GM21723 (cell line): Measurements from ENCODE around the gene DHRS1.

Experiments used
- ATAC-seq: cut with Tn5 transposase; IDR thresholded peaks from one replicate; pipeline ENCODE4 v1.9.1; 2021; ENCODE audit warnings: mild to moderate bottlenecking, moderate library complexity; ENCODE audit not compliant: unreplicated experiment

The DHRS1 gene

DNA sequence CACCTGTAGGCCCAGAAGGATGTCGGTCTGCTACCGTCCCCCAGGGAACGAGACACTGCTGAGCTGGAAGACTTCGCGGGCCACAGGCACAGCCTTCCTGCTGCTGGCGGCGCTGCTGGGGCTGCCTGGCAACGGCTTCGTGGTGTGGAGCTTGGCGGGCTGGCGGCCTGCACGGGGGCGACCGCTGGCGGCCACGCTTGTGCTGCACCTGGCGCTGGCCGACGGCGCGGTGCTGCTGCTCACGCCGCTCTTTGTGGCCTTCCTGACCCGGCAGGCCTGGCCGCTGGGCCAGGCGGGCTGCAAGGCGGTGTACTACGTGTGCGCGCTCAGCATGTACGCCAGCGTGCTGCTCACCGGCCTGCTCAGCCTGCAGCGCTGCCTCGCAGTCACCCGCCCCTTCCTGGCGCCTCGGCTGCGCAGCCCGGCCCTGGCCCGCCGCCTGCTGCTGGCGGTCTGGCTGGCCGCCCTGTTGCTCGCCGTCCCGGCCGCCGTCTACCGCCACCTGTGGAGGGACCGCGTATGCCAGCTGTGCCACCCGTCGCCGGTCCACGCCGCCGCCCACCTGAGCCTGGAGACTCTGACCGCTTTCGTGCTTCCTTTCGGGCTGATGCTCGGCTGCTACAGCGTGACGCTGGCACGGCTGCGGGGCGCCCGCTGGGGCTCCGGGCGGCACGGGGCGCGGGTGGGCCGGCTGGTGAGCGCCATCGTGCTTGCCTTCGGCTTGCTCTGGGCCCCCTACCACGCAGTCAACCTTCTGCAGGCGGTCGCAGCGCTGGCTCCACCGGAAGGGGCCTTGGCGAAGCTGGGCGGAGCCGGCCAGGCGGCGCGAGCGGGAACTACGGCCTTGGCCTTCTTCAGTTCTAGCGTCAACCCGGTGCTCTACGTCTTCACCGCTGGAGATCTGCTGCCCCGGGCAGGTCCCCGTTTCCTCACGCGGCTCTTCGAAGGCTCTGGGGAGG is 11.3 kb upstream of the DHRS1 start, which contains the start of gene LTB4R:
TSS of gene LTB4R (plus strand) at position 857 of the 959 bp plus-strand sequence. CDS start 4,150 bp downstream, outside the sequence.
- ATAC-seq = peak; percentile 73

DNA sequence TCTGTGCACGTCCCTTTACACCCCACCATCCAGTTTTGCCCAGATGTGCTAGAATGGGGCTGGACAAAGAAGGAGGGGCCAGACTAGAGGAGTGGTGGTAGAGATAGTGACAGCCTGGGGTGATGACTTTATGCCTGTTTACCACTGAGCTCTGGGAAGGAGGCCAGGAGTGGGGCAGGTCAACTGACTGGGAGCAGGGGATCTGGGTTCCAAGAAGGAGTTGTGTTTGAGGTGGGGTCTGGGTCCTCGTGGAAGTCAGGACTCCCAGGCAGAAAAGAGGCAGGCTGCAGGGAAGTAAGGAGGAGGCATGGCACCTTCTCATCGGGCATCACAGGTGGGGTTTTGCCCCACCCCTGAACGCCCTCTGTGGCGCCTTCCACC is 10.7 kb upstream of the DHRS1 start:
- ATAC-seq = no peak

DNA sequence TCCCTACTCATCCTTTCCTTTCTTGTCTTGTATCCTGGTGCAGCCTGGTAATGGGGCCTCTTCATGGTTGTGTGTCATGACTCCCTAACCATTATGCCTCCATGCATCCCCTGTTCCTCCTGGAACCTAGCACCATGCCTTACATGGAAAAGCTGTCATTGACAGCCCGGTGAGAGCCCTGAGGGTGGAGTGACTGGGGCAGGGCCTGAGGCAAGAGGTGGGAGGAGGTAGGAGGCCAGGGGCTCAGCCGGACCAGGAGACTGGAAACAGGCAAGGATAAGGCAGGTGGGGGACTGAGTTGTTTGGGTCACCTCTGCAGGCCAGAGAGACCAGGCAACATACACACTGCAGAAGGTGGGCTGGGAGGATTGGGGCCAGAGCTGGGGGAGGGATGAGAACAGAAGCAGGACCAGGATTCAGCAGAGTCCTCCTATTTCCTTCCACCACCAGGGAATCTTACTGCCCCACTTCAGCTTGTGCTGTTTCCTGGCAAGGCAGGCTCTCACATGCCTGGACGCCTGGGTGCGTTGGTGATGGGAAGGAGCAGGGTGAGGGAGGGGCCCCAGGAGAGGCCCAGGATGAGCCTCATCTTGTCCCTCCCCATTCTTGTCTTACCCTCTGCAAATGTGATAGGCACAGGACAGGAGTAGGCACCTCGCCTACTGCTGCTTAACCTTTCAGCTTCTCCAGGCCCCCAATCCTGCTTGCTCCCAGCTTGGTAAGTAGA is 10.1 kb upstream of the DHRS1 start, which contains the start of gene LTB4R2:
TSS of gene LTB4R2 (plus strand) at position 603 of the 727 bp plus-strand sequence. CDS start 525 bp downstream, outside the sequence.
- ATAC-seq = no peak

DNA sequence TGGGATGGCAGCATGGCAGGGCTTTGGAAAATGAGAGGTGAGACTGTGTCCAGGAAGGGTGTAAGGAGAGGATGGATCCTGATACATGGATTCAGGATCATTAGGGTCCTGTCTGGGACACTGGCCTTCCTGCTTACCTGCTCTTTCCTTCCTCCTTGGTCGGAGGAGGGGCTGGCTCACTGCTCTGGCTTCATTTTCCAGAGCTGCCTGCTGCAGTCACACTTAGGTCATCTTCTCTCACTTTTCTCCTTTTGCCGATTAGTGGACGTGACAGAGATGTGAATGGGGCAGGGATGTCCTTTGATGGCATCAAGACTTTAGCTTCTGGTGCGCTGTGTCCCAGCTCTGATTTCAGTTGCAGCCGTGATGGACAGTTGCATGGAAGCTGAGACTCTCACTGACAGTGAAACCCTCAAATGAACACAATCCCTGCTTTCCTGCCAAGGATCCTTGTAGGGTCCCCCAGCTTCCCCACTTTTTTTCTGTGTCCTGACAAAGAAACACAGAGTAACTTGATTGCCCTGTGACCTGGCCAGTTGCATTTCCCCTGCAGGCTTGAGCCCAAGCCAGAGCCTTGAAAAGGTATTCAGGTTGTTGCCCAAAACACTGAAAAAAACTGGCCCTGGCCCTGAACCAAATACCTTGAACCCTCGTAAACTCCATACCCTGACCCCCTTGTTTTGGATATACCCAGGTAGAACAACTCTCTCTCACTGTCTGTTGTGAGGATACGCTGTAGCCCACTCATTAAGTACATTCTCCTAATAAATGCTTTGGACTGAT is 9.0 kb upstream of the DHRS1 start:
- ATAC-seq = no peak

DNA sequence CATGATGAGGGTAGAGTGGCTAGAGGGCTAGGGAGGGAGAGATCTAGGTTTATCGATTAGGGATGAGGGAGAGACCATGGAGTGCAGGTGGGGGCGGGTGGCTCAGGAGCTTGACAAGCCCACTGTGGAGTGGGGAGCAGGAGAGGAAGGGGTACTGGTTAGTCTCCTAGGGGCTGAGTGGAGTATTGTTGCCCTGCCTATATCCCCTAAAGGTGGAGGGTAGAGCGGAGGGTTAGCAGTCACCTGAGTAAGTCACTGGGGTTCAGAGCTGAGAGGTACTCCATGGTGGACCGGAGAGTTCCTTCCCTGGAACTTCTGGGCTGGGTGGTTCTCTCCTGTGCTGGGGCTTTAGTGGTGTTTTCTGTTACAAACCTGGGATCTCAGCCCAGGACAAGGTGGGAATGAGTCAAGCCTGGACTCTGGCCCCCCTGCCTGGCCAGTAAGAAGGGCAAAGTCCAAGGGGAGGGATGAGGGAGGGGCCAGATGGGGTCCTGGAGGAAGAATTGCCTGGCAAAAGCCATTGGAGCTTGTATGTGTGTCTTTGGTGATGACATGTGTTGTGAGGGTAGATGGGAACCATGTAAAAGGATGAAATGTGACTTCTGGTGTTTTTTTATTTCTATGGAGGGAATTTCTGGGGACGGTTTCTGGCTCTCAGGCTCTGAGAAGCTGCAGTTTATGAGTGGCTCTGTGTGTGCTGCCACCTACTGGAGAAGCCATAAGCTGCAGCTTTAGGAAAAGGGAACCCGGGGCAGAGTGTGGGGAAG is 8.2 kb upstream of the DHRS1 start, which contains the start of gene CIDEB:
TSS of gene CIDEB (minus strand) at position 403 of the 767 bp plus-strand sequence. CDS start at position 284, 119 bp downstream.
- ATAC-seq = peak; percentile 30

DNA sequence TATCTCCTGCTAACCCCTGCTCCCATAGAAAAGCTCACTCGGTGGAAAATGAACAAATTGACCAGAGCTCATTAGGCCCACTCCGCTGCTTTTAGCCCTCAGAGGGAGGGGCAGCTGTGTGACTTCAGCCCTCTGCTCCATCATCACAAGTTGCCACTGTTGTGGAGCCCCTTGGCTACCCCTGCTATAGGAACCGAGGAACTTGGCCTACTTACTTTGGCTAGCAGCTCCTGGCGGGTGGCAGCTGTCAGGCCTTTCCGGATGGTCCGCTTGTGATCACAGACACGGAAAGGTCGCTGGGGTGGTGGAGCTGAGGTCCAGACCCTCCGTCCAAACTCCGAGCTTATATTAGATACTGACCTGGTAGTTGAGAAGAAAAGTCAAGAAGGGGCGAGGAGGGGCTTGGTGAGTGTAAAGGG is 7.6 kb upstream of the DHRS1 start:
- no peak for ATAC-seq

DNA sequence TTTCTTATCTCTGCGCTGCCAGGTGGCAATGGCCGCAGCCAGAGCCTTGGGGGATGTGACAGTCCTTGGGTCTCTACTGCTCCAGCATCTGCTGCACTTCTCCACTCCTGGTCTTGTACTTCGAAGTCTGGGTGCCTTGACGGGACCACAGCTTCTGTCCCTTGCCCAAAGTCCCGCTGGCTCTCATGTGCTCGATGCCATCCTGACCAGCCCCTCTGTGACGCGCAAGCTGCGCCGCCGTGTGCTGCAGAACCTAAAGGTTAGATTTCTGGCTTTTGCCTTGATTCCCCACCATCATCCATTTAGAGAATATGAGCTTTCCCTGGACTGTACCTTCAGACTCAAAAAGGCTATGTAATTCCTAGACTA is 4.4 kb upstream of the DHRS1 start:
- no peak for ATAC-seq

DNA sequence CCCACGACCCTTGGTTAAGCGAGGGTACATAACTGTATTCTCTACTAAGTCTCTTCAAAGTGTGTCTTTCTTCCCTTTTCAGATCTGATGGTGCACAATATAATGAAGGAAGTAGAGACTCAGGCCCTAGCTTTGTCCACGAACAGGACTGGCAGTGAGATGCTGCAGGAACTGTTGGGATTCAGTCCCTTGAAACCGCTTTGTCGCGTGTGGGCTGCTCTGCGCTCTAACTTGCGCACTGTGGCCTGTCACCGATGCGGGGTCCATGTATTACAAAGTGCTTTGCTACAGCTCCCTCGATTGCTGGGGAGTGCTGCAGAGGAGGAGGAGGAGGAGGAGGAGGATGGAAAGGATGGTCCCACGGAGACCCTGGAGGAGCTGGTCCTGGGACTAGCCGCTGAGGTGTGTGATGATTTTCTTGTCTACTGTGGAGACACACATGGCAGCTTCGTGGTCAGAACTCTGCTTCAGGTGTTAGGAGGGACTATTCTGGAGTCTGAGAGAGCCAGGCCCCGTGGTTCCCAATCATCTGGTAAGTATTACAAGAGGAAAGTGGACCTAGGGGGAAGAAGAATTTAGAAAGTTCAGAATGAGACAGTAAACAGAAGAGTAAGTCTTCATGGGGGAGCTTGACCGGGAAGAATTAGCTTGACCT is 873 bp upstream of the DHRS1 start:
- ATAC-seq = no peak

- ATAC-seq = no peak
Measured at GRCh38 chr14:24298892-24299254, 707 bp downstream of the DHRS1 start.

DNA sequence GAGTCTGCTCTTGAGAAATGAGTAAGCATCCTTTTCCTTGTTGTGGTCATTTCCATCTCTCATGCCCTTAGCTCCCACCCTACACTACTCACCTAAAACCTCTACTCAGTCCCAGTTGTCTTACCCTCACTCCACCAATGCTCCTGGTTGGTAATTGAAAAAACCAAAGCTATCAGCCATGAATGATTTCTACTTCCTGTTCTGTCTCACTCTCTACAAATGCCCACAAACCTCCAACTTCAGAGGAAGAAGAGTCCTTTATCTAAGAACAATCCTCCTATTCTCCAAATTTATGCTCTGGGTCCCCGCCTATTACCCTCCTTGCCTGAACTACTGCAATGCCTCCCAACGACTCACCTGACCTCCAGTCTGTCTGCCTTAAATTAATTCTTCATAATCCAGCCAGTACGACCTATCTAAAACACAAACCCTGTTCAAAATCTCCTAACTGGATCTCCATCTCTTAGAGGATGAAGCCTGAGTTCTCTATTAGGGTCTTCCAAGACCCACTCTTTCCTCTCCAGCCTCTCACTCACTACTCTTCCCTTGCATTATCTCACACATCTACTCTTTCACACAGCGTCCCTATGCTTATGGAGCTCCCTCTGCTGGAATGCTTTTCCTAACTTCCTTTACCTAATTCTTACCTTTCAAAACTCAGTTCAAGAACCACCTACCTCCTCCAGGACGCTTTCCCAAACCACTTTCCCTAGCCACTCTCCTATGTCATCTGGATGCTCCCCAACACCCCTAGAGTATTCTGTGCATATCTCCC is 2.2 kb downstream of the DHRS1 start:
- ATAC-seq = peak; percentile 8

DNA sequence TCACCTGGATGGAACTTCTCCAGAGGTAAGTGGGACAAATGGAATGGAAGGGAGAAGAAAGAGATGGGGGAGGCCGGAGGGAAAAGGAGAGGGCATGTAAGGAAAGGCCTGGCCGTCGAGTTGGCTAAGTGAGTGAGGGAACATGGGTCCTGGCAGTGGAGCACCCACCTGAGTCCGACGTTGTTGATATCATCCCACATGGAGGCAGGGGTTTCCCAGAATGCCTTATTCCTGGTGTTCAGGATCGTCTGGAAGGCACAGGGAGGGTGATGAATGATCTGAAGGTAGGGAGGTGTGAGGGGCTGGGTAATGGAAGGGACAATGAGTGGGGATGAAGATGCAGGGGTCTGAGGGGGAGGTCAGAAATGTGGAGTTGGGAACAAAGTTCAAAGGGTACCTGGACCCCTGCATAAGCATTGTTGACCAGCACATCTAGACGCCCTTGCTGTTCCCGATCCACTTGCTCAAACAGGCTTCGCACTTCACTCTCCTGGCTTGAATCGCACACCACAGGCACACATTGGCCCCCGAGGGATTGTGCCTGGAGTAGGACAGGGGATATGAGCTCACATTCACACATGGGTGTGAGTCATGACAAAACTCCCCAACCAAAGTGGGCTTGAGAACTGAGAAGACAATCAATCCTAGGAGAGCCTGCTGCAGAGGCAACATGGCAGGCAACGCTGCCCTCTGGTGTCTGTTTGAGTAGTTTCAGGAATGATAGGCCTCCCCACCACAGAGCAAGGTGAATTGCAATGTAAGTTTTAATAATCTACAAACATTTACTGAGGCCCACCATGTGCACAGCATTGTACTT is 3.0 kb downstream of the DHRS1 start:
- ATAC-seq = peak; percentile 43

DNA sequence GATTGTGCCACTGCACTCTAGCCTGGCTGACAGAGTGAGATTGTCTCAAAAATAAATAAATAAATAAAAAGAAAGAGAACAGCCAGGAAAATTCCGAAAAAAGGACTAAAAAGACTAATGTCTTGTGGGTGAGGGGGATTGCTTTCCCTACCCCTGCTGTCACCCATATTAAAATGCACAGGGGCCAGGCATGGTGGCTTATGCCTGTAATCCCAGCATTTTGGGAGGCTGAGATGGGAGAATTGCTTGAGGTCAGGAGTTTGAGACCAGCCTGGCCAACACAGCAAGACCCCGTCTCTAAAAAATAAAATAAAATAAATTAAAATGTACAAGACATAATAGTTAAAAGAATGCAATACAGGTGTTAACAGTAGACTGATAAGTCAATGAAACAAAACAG is 6.1 kb downstream of the DHRS1 start:
- ATAC-seq = no peak

- ATAC-seq = no peak
Measured at GRCh38 chr14:24292118-24292807, 7.3 kb downstream of the DHRS1 start.

- no peak for ATAC-seq
Measured at GRCh38 chr14:24291446-24292117, 8.0 kb downstream of the DHRS1 start.

GRCh38 chr14:24290746-24291145 is 8.8 kb downstream of the DHRS1 start:
- ATAC-seq = no peak

GRCh38 chr14:24289649-24290280 is 9.8 kb downstream of the DHRS1 start:
- ATAC-seq = peak; percentile 95
